ENCODE measurements around the gene HLA-DMB.

GRCh38 chr6:32932132-32932868 is 8.5 kb downstream of the HLA-DMB start:
- TF ChIP-seq CTCF (IDR thresholded peaks at IDR 0.05 in 2 of 3, conservative IDR thresholded peaks at IDR 0.05 in 1 of 3; ENCODE audit: borderline replicate concordance in 1 of 3, insufficient read depth in 1 of 3, low read depth in 2 of 3, low read length in 2 of 3) = no peak
- no peak for TF ChIP-seq MAX (IDR thresholded peaks at IDR 0.05)
- no peak for TF ChIP-seq EGR1 (IDR thresholded peaks at IDR 0.05; ENCODE audit: low read depth)
- TF ChIP-seq POLR2AphosphoS5 (IDR thresholded peaks at IDR 0.05; ENCODE audit: low read depth, low read length) = no peak
- TF ChIP-seq POLR2A (IDR thresholded peaks at IDR 0.05; ENCODE audit: borderline replicate concordance, extremely low read depth, insufficient read depth, insufficient read length) = no peak
- TF ChIP-seq ZNF274 (IDR thresholded peaks at IDR 0.05; ENCODE audit: low read depth, low read length) = no peak
- TF ChIP-seq EZH2phosphoT487 (IDR thresholded peaks at IDR 0.05; ENCODE audit: borderline replicate concordance) = no peak
- TF ChIP-seq RAD21 (IDR thresholded peaks at IDR 0.05; ENCODE audit: low read depth) = no peak
- no peak for TF ChIP-seq EZH2 (IDR thresholded peaks at IDR 0.05)
